ENCODE results near the gene DDX47. TPM values are rescaled to one million over a fixed set of nuclear protein-coding genes. Genes with fewer than 3 reads are reported as not detected.

Gene DDX47
- total and polyA plus RNA-seq, 10 of the 15 experiments (the other 5 are each of a cell fraction or from before 2014, with no cell fraction given), result 84.8 to 266 (median 120) TPM

GRCh38 chr12:12870465-12870864 lies 57.3 kb downstream of the DDX47 start (continued):
- no peak for TF ChIP-seq ZNF384 (IDR thresholded peaks at IDR 0.05; ENCODE audit: borderline replicate concordance, low read depth, low read length)
- no peak for TF ChIP-seq ZBTB33 (IDR thresholded peaks at IDR 0.05)
- no peak for TF ChIP-seq POLR2A (IDR thresholded peaks at IDR 0.05; ENCODE audit: low read depth, low read length)
- no peak for TF ChIP-seq CHD2 (IDR thresholded peaks at IDR 0.05; ENCODE audit: borderline replicate concordance, low read depth, low read length)
- TF ChIP-seq ZNF687 (IDR thresholded peaks at IDR 0.05), result no peak
- no peak for TF ChIP-seq TAF1 (IDR thresholded peaks at IDR 0.05; ENCODE audit: borderline replicate concordance, low read depth, low read length)
- no peak for TF ChIP-seq TBL1XR1 (IDR thresholded peaks at IDR 0.05; ENCODE audit: low read depth, low read length)
- TF ChIP-seq SMAD5 (IDR thresholded peaks at IDR 0.05; ENCODE audit: low read depth), result no peak
- no peak for TF ChIP-seq ZBED1 (IDR thresholded peaks at IDR 0.05; ENCODE audit: borderline replicate concordance)
- no peak for TF ChIP-seq SMARCA5 (IDR thresholded peaks at IDR 0.05)

Data from GM12878 (cell line).